ENCODE results near the gene NUP155. TPM values are rescaled to one million over a fixed set of nuclear protein-coding genes. Genes with fewer than 3 reads are reported as not detected.
"Not testable (repeated sequence)": the region's sequence is repeated elsewhere in the genome, so short reads cannot be mapped to it uniquely, and the experiment has no call there.

The NUP155 gene
- total and polyA plus RNA-seq, 2 experiments from 2014 or later = 24.3 to 94.6 TPM

DNA sequence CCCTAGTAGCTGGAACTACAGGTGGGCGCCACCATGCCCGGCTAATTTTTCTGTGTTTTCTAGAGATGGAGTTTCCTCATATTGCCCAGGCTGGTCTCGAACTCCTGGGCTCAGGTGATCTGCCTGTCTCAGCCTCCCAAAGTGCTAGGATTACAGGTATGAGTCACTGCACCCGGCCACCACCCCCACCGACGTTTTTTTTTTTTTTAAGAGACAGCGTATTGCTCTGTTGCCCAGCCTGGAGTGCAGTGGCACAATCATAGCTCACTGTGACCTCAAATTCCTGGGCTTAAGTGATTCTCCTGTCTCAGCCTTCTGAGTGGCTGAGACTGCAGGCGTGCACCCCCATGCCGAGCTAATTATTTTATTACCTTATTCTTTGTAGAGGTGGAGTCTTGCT is 46.4 kb upstream of the NUP155 start:
- no peak overlapping the region for H3K27ac ChIP-seq (ENCODE audit: low read depth)
- no peaks in the 10 kb centered on the region for H3K4me1 ChIP-seq (ENCODE audit: insufficient read depth)
- no peaks in the 10 kb centered on the region; the same call in 2 of the 3 replicates for H3K9me3 Mint-ChIP-seq
- no peaks in the 10 kb centered on the region for H3K9me2 ChIP-seq (ENCODE audit: insufficient read depth)
- no peak overlapping the region for H3K4me3 ChIP-seq
- peaks cover 2% of the 10 kb centered on the region for H3K27me3 Mint-ChIP-seq (ENCODE audit: insufficient read depth, low read depth, poor library complexity)
- no peaks in the 10 kb centered on the region for H3F3A ChIP-seq (replicated peaks; ENCODE audit: low read depth)
- TF ChIP-seq POLR2AphosphoS5 (IDR thresholded peaks at IDR 0.05; ENCODE audit: low read depth) (no peak), NANOG (IDR thresholded peaks at IDR 0.05; ENCODE audit: borderline replicate concordance) (no peak), EZH2 (IDR thresholded peaks at IDR 0.05; ENCODE audit: low read depth, unreplicated experiment) (no peak), REST (IDR thresholded peaks at IDR 0.05; ENCODE audit: unreplicated experiment) (no peak), JUNB (IDR thresholded peaks at IDR 0.05; ENCODE audit: unreplicated experiment) (no peak), ZNF331 (CRISPR knock-in tag; IDR thresholded peaks at IDR 0.05; ENCODE audit: low read depth) (no peak), CREB1 (CRISPR knock-in tag; IDR thresholded peaks at IDR 0.05; ENCODE audit: low read depth) (no peak)
- TF ChIP-seq, protein P1, sequence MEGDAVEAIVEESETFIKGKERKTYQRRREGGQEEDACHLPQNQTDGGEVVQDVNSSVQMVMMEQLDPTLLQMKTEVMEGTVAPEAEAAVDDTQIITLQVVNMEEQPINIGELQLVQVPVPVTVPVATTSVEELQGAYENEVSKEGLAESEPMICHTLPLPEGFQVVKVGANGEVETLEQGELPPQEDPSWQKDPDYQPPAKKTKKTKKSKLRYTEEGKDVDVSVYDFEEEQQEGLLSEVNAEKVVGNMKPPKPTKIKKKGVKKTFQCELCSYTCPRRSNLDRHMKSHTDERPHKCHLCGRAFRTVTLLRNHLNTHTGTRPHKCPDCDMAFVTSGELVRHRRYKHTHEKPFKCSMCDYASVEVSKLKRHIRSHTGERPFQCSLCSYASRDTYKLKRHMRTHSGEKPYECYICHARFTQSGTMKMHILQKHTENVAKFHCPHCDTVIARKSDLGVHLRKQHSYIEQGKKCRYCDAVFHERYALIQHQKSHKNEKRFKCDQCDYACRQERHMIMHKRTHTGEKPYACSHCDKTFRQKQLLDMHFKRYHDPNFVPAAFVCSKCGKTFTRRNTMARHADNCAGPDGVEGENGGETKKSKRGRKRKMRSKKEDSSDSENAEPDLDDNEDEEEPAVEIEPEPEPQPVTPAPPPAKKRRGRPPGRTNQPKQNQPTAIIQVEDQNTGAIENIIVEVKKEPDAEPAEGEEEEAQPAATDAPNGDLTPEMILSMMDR (conservative IDR thresholded peaks at IDR 0.05; ENCODE audit: low read depth in 2 of 2) = no peak
- TF ChIP-seq, protein P2, sequence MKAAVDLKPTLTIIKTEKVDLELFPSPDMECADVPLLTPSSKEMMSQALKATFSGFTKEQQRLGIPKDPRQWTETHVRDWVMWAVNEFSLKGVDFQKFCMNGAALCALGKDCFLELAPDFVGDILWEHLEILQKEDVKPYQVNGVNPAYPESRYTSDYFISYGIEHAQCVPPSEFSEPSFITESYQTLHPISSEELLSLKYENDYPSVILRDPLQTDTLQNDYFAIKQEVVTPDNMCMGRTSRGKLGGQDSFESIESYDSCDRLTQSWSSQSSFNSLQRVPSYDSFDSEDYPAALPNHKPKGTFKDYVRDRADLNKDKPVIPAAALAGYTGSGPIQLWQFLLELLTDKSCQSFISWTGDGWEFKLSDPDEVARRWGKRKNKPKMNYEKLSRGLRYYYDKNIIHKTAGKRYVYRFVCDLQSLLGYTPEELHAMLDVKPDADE (IDR thresholded peaks at IDR 0.05) = no peak
- ATAC-seq (no peak), DNase-seq (ENCODE audit: low spot score) (no peak)
- no peak overlapping the region for H2AFZ ChIP-seq
- H3K36me3 ChIP-seq (ENCODE audit: insufficient read depth) = no peaks in the 10 kb centered on the region
- peaks cover 25% of the 10 kb centered on the region; the same call in 2 of the 3 replicates for H3K36me3 Mint-ChIP-seq (ENCODE audit: low read depth)
- H3K79me2 ChIP-seq (replicated peaks; ENCODE audit: insufficient read depth) = no peaks in the 10 kb centered on the region
- H3K4me1 Mint-ChIP-seq = no peaks in the 10 kb centered on the region
- H3K4me2 ChIP-seq = no peak overlapping the region
- no peaks in the 10 kb centered on the region for H4K20me1 ChIP-seq (replicated peaks; ENCODE audit: insufficient read depth)
- H3K27ac Mint-ChIP-seq = no peak overlapping the region
- H3K27me3 ChIP-seq (ENCODE audit: insufficient read depth) = no peaks in the 10 kb centered on the region
- no peak overlapping the region for H3K4me3 Mint-ChIP-seq

GRCh38 chr5:37415456-37415855 is 44.5 kb upstream of the NUP155 start:
- H3F3A ChIP-seq (replicated peaks; ENCODE audit: low read depth); H3K4me1 Mint-ChIP-seq; H3K4me3 Mint-ChIP-seq: not testable (repeated sequence)

More at GRCh38 chr5:37415456-37415855, 44.5 kb upstream of the NUP155 start:
- not testable (repeated sequence) for H3K4me1 ChIP-seq (ENCODE audit: insufficient read depth); DNase-seq (ENCODE audit: low spot score); H3K4me3 ChIP-seq; ATAC-seq; H4K20me1 ChIP-seq (replicated peaks; ENCODE audit: insufficient read depth); H3K27ac Mint-ChIP-seq; H3K27me3 Mint-ChIP-seq (ENCODE audit: insufficient read depth, low read depth, poor library complexity); H3K27me3 ChIP-seq (ENCODE audit: insufficient read depth); H3K4me2 ChIP-seq; H3K36me3 ChIP-seq (ENCODE audit: insufficient read depth); H3K27ac ChIP-seq (ENCODE audit: low read depth); H2AFZ ChIP-seq; H3K9me3 Mint-ChIP-seq; H3K79me2 ChIP-seq (replicated peaks; ENCODE audit: insufficient read depth); H3K9me2 ChIP-seq (ENCODE audit: insufficient read depth)
- peaks cover 25% of the 10 kb centered on the region; the same call in 2 of the 3 replicates for H3K36me3 Mint-ChIP-seq (ENCODE audit: low read depth)

All from GM23338 (cell line).